ENCODE measurements around the gene IL21R.

GRCh38 chr16:27436065-27436464, 34.1 kb downstream of the IL21R start:
- no peak for TF ChIP-seq POLR2AphosphoS5 (IDR thresholded peaks at IDR 0.05; ENCODE audit: low read depth, low read length)
- no peak for TF ChIP-seq REST (IDR thresholded peaks at IDR 0.05; ENCODE audit: insufficient read depth in 1 of 2, low read depth in 2 of 2, low read length in 2 of 2)
- TF ChIP-seq TAF1 (IDR thresholded peaks at IDR 0.05; ENCODE audit: borderline replicate concordance, insufficient read depth, low read length), result no peak
- no peak for TF ChIP-seq FOXP2 (optimal IDR thresholded peaks at IDR 0.05; ENCODE audit: borderline replicate concordance, extremely low read depth, extremely low read length, insufficient read depth)

Data from PFSK-1 (cell line).